Nephron progenitor cell (in vitro differentiated cells): ENCODE measurements around the gene CCDC24.

Experiments used
- DNase-seq: peaks from one replicate; pipeline ENCODE4 v3.0.0; 2021
- H3K27ac Mint-ChIP-seq: 2 replicates; pipeline ENCODE4 v1.8.0; 2021; ENCODE audit warnings: mild to moderate bottlenecking, moderate library complexity, mixed read lengths
- H3K27me3 Mint-ChIP-seq: 2 replicates; pipeline ENCODE4 v1.8.0; 2021; ENCODE audit warnings: mild to moderate bottlenecking, low read depth, mixed read lengths; ENCODE audit not compliant: poor library complexity
- H3K36me3 Mint-ChIP-seq: 2 replicates; pipeline ENCODE4 v1.8.0; 2021; ENCODE audit warnings: low read depth, mixed read lengths
- H3K4me1 Mint-ChIP-seq: 2 replicates; pipeline ENCODE4 v1.8.0; 2021; ENCODE audit warnings: mixed read lengths
- H3K4me3 Mint-ChIP-seq: 2 replicates; pipeline ENCODE4 v1.8.0; 2021; ENCODE audit warnings: mild to moderate bottlenecking, moderate library complexity, mixed read lengths
- H3K9me3 Mint-ChIP-seq: 2 replicates; pipeline ENCODE4 v1.8.0; 2021; ENCODE audit warnings: mild to moderate bottlenecking, moderate library complexity, mixed read lengths
- TF ChIP-seq, protein P1 (sequence below): fragments of 200-600 bp; sonication (generic); IDR thresholded peaks from 2 replicates; pipeline ENCODE4 v1.5.0; 2021; ENCODE audit warnings: antibody characterized with exemption

Gene CCDC24

DNA sequence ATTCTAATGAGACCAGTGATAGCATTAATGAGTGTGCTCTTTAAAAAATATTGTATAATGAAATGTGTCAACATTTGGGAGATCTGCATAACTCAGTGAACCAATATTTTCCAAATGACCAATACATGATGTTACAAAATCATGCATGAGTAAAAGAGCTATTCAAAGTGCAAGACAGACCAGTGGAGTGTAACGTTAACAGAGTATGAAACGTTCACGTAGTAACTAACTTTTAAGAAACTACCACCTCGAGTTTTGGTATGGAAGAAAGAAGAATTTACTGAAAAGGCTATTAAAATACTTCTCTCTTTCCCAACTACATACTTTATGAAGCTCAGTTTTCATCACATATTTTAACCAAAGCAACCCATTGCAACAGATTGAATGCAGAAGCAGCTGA lies 49.4 kb downstream of the CCDC24 start:
- Mint-ChIP-seq H3K27ac (no peak overlapping the region), H3K9me3 (no peaks in the 10 kb centered on the region), H3K27me3 (peaks cover 12% of the 10 kb centered on the region), H3K36me3 (no peaks in the 10 kb centered on the region), H3K4me3 (no peak overlapping the region), H3K4me1 (peaks cover 39% of the 10 kb centered on the region)
- DNase-seq = no peak
- TF ChIP-seq, protein P1, sequence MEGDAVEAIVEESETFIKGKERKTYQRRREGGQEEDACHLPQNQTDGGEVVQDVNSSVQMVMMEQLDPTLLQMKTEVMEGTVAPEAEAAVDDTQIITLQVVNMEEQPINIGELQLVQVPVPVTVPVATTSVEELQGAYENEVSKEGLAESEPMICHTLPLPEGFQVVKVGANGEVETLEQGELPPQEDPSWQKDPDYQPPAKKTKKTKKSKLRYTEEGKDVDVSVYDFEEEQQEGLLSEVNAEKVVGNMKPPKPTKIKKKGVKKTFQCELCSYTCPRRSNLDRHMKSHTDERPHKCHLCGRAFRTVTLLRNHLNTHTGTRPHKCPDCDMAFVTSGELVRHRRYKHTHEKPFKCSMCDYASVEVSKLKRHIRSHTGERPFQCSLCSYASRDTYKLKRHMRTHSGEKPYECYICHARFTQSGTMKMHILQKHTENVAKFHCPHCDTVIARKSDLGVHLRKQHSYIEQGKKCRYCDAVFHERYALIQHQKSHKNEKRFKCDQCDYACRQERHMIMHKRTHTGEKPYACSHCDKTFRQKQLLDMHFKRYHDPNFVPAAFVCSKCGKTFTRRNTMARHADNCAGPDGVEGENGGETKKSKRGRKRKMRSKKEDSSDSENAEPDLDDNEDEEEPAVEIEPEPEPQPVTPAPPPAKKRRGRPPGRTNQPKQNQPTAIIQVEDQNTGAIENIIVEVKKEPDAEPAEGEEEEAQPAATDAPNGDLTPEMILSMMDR = no peak

DNA sequence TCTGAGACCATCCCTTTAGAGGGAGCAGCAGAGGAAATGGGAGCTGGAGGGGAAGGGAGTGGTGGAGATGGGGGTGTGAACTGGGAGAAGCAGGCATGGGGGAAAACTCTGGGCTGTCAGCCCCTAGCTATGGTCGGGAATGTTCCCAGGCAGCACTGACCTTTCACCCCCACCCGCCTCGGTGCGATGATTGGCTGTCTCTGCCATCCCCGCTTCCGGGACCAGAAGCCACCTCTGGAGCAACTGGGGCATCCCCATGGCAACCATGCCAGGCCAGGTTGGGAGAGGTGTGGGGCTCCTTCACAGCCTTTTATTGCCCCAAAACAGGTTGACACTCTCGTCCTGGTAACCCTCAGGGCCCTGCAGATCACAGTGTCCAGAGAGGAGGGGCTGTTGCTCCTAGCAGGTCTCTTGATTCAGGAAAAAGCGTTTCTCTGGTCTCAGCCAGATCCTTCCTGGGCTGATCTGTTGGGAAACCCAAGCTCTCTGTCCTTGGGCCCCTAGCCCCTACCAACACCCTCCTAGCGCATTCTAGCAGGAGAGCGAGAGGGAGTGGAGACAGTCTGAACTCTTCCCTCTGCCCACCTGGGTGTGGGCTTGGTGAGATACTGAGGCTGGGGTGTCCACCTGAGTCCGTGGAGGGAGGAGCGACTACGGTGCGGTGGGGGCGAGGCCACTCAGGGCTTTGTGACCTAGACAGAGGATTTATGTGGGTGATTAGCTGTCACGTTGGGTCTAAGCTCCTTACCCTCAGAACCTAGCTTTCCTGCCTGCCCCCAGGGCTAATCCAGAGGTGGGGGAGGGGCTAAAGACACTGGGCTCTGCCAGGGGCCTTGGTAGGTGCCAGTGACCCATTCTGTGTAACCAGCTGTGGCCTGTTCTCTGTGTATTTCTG lies 52.0 kb downstream of the CCDC24 start:
- Mint-ChIP-seq H3K27ac (no peak overlapping the region), H3K4me3 (no peak overlapping the region), H3K27me3 (peaks cover 16% of the 10 kb centered on the region), H3K36me3 (no peaks in the 10 kb centered on the region), H3K4me1 (peaks cover 33% of the 10 kb centered on the region), H3K9me3 (no peaks in the 10 kb centered on the region)
- TF ChIP-seq, protein P1 = no peak
- DNase-seq = no peak

- Mint-ChIP-seq H3K36me3 (no peaks in the 10 kb centered on the region), H3K4me3 (no peak overlapping the region), H3K27me3 (peaks cover 21% of the 10 kb centered on the region), H3K27ac (peak overlapping the region; percentile 14), H3K4me1 (peaks cover 28% of the 10 kb centered on the region), H3K9me3 (no peaks in the 10 kb centered on the region)
- TF ChIP-seq, protein P1 = no peak
- DNase-seq = no peak
Measured at GRCh38 chr1:44044071-44044801, 52.8 kb downstream of the CCDC24 start.

DNA sequence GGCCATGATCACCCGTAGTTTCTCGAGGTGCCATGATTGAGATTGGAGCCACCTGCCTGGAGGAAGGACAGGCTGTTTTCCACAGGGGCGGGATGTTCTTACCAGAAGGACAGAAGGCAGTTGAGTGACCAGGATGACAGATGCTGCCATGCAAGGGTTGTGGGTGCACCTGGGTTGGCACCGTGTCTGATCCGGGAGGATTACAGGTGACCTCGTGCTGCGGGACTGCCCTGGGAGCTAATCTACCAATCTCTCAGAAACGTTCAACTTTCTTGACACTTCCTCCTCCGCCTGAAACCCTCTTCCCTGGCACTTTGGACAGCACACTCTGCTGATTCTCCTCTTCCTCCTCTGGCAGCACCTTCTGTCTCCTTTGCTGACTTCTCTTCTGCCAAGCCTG lies 53.7 kb downstream of the CCDC24 start:
- Mint-ChIP-seq H3K36me3 (no peaks in the 10 kb centered on the region), H3K4me3 (no peak overlapping the region), H3K27me3 (peaks cover 22% of the 10 kb centered on the region), H3K9me3 (no peaks in the 10 kb centered on the region), H3K4me1 (peaks cover 28% of the 10 kb centered on the region), H3K27ac (no peak overlapping the region)
- DNase-seq = no peak
- TF ChIP-seq, protein P1 = no peak
